DOHH2 (cell line): ENCODE results near the gene CYP4F22.
"Not testable (repeated sequence)": the region's sequence is repeated elsewhere in the genome, so short reads cannot be mapped to it uniquely, and the experiment has no call there.

Experiments used
- H3F3A ChIP-seq: fragments of 200-600 bp; sonication (generic), shearing (Covaris generic); 2 replicates; pipeline ENCODE4 v1.6.0; 2016; ENCODE audit warnings: antibody characterized with exemption, mild to moderate bottlenecking; ENCODE audit not compliant: control insufficient read depth, insufficient read depth
- H3K27ac ChIP-seq: fragments of 200-600 bp; sonication (generic); 2 replicates; pipeline ENCODE4 v1.5.1; 2014; ENCODE audit warnings: low read depth, mild to moderate bottlenecking, low read length, moderate library complexity
- H3K27me3 ChIP-seq: fragments of 200-600 bp; sonication (generic); 2 replicates; pipeline ENCODE4 v1.6.1; 2014; ENCODE audit warnings: mild to moderate bottlenecking, low read length, mixed read lengths; ENCODE audit not compliant: control insufficient read depth
- H3K36me3 ChIP-seq: fragments of 200-600 bp; sonication (generic); 2 replicates; pipeline ENCODE4 v1.6.1; 2014; ENCODE audit warnings: mild to moderate bottlenecking, low read length, moderate library complexity, mixed read lengths; ENCODE audit not compliant: control insufficient read depth
- H3K4me1 ChIP-seq: fragments of 200-600 bp; sonication (generic); 2 replicates; pipeline ENCODE4 v1.6.1; 2014; ENCODE audit warnings: mild to moderate bottlenecking, low read length, mixed read lengths; ENCODE audit not compliant: control insufficient read depth
- H3K4me2 ChIP-seq: fragments of 200-600 bp; sonication (generic); 2 replicates; pipeline ENCODE4 v1.6.0; 2014; ENCODE audit warnings: mild to moderate bottlenecking, low read length, moderate library complexity
- H3K4me3 ChIP-seq: fragments of 200-600 bp; sonication (generic); 2 replicates; pipeline ENCODE4 v1.5.1; 2014; ENCODE audit warnings: mild to moderate bottlenecking, low read length, mixed read lengths
- H3K79me2 ChIP-seq: fragments of 200-600 bp; sonication (generic); 2 replicates; pipeline ENCODE4 v1.6.1; 2014; ENCODE audit warnings: mild to moderate bottlenecking, low read length, mixed read lengths; ENCODE audit not compliant: control insufficient read depth
- H3K9me2 ChIP-seq: fragments of 200-600 bp; sonication (generic); replicated peaks from 2 replicates; pipeline ENCODE4 v1.6.1; 2014; ENCODE audit warnings: mild to moderate bottlenecking, low read length, mixed read lengths; ENCODE audit not compliant: control insufficient read depth
- H3K9me3 ChIP-seq: fragments of 200-600 bp; sonication (generic); 2 replicates; pipeline ENCODE4 v1.6.1; 2014; ENCODE audit warnings: antibody characterized with exemption, low read length, mixed read lengths; ENCODE audit not compliant: control insufficient read depth, insufficient read depth
- H4K20me1 ChIP-seq: fragments of 200-600 bp; sonication (generic); 2 replicates; pipeline ENCODE4 v1.6.0; 2014; ENCODE audit warnings: low read depth, mild to moderate bottlenecking, antibody characterized with exemption, low read length, moderate library complexity; ENCODE audit not compliant: control insufficient read depth, insufficient read depth
- CTCF ChIP-seq: fragments of 200-600 bp; sonication (generic); IDR thresholded peaks from one replicate; pipeline ENCODE4 v1.5.1; 2014; ENCODE audit warnings: antibody characterized with exemption, mild to moderate bottlenecking, low read depth, low read length; ENCODE audit not compliant: poor library complexity, severe bottlenecking
- EZH2phosphoT487 ChIP-seq: fragments of 200-600 bp; sonication (generic); IDR thresholded peaks from 2 replicates; pipeline ENCODE4 v1.6.1; 2017; ENCODE audit warnings: borderline replicate concordance, mild to moderate bottlenecking, antibody characterized with exemption, low read length, moderate library complexity, mixed read lengths

Gene CYP4F22

GRCh38 chr19:15589760-15590451, 81.6 kb downstream of the CYP4F22 start:
- Histone ChIP-seq H3K79me2 (no peaks in the 10 kb centered on the region), H3K36me3 (no peaks in the 10 kb centered on the region), H3K27ac (no peak overlapping the region), H4K20me1 (no peaks in the 10 kb centered on the region), H3K9me3 (no peaks in the 10 kb centered on the region), H3K27me3 (no peaks in the 10 kb centered on the region), H3K4me1 (no peaks in the 10 kb centered on the region), H3K9me2 (no peaks in the 10 kb centered on the region), H3F3A (no peaks in the 10 kb centered on the region), H3K4me2 (no peak overlapping the region), H3K4me3 (no peak overlapping the region)
- TF ChIP-seq EZH2phosphoT487 (no peak), CTCF (no peak)

- no peaks in the 10 kb centered on the region for H3K9me2 ChIP-seq
- no peaks in the 10 kb centered on the region for H3K79me2 ChIP-seq
- no peak overlapping the region for H3K4me3 ChIP-seq
- H3F3A ChIP-seq: no peaks in the 10 kb centered on the region
- no peaks in the 10 kb centered on the region for H3K9me3 ChIP-seq
- no peaks in the 10 kb centered on the region for H3K4me1 ChIP-seq
- H3K4me2 ChIP-seq: no peak overlapping the region
- no peaks in the 10 kb centered on the region for H3K27me3 ChIP-seq
- H3K27ac ChIP-seq: no peak overlapping the region
- no peak for TF ChIP-seq CTCF
- TF ChIP-seq EZH2phosphoT487: no peak
- no peaks in the 10 kb centered on the region for H4K20me1 ChIP-seq
- H3K36me3 ChIP-seq: no peaks in the 10 kb centered on the region
Measured at GRCh38 chr19:15591796-15592195, 83.5 kb downstream of the CYP4F22 start.

- H3K36me3 ChIP-seq, H4K20me1 ChIP-seq, H3K9me3 ChIP-seq, H3K4me3 ChIP-seq, H3K4me2 ChIP-seq, H3K9me2 ChIP-seq, H3K27ac ChIP-seq, H3K4me1 ChIP-seq, H3K27me3 ChIP-seq, H3F3A ChIP-seq, H3K79me2 ChIP-seq: not testable (repeated sequence)
Measured at GRCh38 chr19:15592506-15592905, 84.2 kb downstream of the CYP4F22 start.

GRCh38 chr19:15593766-15594165, 85.4 kb downstream of the CYP4F22 start:
- H3K27ac ChIP-seq, H3K36me3 ChIP-seq, H3K27me3 ChIP-seq, H3K79me2 ChIP-seq, H4K20me1 ChIP-seq, H3K9me2 ChIP-seq, H3F3A ChIP-seq, H3K9me3 ChIP-seq, H3K4me2 ChIP-seq, H3K4me3 ChIP-seq, H3K4me1 ChIP-seq: not testable (repeated sequence)
